OCI-LY3 (cell line): ENCODE data around the gene MICALL1.

Experiments
- H2AFZ ChIP-seq: fragments of 200-600, 300-600 bp; shearing (Covaris generic); 2 replicates; pipeline ENCODE4 v1.6.0; 2014; ENCODE audit warnings: antibody characterized with exemption, low read depth, low read length
- H3K27ac ChIP-seq: fragments of 200-600, 300-600 bp; sonication (generic); 2 replicates; pipeline ENCODE4 v1.5.1; 2014; ENCODE audit warnings: mild to moderate bottlenecking, low read length, moderate library complexity, mixed read lengths
- H3K27me3 ChIP-seq: fragments of 200-600, 300-600 bp; sonication (generic); 2 replicates; pipeline ENCODE4 v1.6.1; 2014; ENCODE audit warnings: low read depth, low read length, mixed read lengths
- H3K36me3 ChIP-seq: fragments of 200-600, 300-600 bp; sonication (generic); replicated peaks from 2 replicates; pipeline ENCODE3; 2014; ENCODE audit warnings: low read depth, low read length, mixed read lengths
- H3K4me1 ChIP-seq: fragments of 300-600, 200-600 bp; sonication (generic); 2 replicates; pipeline ENCODE4 v1.6.1; 2014; ENCODE audit warnings: low read length, mixed read lengths
- H3K4me2 ChIP-seq: fragments of 200-600, 300-600 bp; sonication (generic); 2 replicates; pipeline ENCODE4 v1.6.1; 2014; ENCODE audit warnings: low read length, mixed read lengths
- H3K4me3 ChIP-seq: fragments of 300-600, 200-600 bp; sonication (generic); 2 replicates; pipeline ENCODE4 v1.5.1; 2014; ENCODE audit warnings: antibody characterized with exemption, mild to moderate bottlenecking, low read length, moderate library complexity
- H3K79me2 ChIP-seq: fragments of 300-600, 200-600 bp; shearing (Covaris generic); 2 replicates; pipeline ENCODE4 v1.6.1; 2014; ENCODE audit warnings: mild to moderate bottlenecking, low read length, mixed read lengths
- H3K9ac ChIP-seq: fragments of 300-600, 200-600 bp; shearing (Covaris generic); 2 replicates; pipeline ENCODE4 v1.6.0; 2014; ENCODE audit warnings: mild to moderate bottlenecking, low read length, moderate library complexity
- H3K9me3 ChIP-seq: fragments of 200-600, 300-600 bp; shearing (Covaris generic); 2 replicates; pipeline ENCODE4 v1.6.1; 2014; ENCODE audit warnings: low read length, mixed read lengths; ENCODE audit not compliant: insufficient read depth
- H4K20me1 ChIP-seq: fragments of 200-600, 300-600 bp; sonication (generic); 2 replicates; pipeline ENCODE4 v1.6.1; 2016; ENCODE audit warnings: low read length, mixed read lengths; ENCODE audit not compliant: insufficient read depth
- EZH2phosphoT487 ChIP-seq: fragments of 200-600 bp; shearing (Covaris generic); IDR thresholded peaks from 2 replicates; pipeline ENCODE4 v1.6.1; 2018; ENCODE audit warnings: antibody characterized with exemption, mixed run types, low read depth
- TF ChIP-seq, protein P1 (sequence below): fragments of 200-600, 300-600 bp; sonication (generic); IDR thresholded peaks from 2 replicates; pipeline ENCODE4 v1.5.1; 2014; ENCODE audit warnings: antibody characterized with exemption, low read length, low read depth

MICALL1 gene

DNA sequence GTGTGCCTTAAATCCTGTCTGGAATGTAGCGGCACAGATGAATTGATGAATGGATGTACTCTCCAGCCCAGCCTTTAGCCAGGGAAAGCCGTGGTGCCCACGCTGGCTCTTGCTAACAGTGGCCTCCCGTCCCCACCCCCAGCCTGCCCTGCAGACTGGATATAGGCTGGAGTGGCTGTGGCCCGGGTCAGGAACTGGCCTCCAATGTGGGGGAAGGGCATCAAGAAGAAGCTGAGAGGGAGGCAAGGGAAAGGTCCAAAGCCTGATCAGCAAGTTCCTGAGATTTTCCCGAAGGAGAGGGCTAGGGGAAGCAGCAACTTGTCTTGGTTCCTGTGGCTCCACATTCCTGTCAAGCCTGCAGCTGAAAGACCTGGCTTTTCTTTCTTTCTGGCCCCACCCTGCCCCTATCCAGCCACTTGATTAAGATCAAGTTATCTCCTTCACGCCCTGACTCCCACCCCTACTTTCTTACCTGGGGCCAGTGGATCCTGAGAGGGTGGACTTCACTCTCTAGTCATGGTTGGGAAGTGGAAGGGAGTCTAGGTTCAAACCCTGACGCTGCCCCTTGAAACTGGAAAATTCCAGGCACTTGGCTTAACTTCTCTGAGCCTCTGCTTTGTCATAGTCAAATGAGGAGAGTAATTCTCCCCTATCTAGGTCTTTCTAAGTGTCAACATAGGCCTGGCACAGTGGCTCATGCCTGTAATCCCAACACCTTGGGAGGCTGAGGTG is 11.0 kb upstream of the MICALL1 start:
- Histone ChIP-seq H3K9ac (no peak overlapping the region), H4K20me1 (no peaks in the 10 kb centered on the region), H3K4me2 (no peak overlapping the region), H3K4me1 (no peaks in the 10 kb centered on the region), H3K27ac (no peak overlapping the region), H3K9me3 (no peaks in the 10 kb centered on the region), H3K4me3 (no peak overlapping the region), H2AFZ (no peak overlapping the region), H3K36me3 (peaks cover 10% of the 10 kb centered on the region), H3K79me2 (no peaks in the 10 kb centered on the region), H3K27me3 (no peaks in the 10 kb centered on the region)
- TF ChIP-seq EZH2phosphoT487 = no peak
- TF ChIP-seq, protein P1, sequence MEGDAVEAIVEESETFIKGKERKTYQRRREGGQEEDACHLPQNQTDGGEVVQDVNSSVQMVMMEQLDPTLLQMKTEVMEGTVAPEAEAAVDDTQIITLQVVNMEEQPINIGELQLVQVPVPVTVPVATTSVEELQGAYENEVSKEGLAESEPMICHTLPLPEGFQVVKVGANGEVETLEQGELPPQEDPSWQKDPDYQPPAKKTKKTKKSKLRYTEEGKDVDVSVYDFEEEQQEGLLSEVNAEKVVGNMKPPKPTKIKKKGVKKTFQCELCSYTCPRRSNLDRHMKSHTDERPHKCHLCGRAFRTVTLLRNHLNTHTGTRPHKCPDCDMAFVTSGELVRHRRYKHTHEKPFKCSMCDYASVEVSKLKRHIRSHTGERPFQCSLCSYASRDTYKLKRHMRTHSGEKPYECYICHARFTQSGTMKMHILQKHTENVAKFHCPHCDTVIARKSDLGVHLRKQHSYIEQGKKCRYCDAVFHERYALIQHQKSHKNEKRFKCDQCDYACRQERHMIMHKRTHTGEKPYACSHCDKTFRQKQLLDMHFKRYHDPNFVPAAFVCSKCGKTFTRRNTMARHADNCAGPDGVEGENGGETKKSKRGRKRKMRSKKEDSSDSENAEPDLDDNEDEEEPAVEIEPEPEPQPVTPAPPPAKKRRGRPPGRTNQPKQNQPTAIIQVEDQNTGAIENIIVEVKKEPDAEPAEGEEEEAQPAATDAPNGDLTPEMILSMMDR = no peak

DNA sequence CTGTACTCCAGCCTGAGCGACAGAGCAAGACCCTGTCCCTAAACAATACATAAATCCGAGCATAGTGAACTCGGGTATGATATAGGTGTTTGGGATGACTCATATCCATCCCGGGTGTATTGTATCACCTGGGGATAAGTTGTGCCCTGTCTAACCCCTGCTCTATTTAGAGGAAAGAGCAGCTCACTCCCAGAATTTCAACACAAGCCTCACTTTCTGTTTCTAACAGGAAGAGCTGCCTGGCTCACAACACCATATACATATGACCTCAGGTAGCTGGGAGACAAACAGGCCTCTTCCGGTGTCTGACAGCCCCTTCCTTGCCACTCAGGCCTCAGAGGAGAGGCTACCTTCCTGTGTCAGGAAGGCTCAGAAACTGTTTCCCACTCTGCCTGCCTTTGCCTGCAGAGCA is 9.9 kb upstream of the MICALL1 start:
- H3K4me1 ChIP-seq = no peaks in the 10 kb centered on the region
- no peaks in the 10 kb centered on the region for H4K20me1 ChIP-seq
- H3K79me2 ChIP-seq = no peaks in the 10 kb centered on the region
- H3K9ac ChIP-seq = no peak overlapping the region
- TF ChIP-seq, protein P1 = no peak
- TF ChIP-seq EZH2phosphoT487 = no peak
- no peak overlapping the region for H3K27ac ChIP-seq
- H2AFZ ChIP-seq = no peak overlapping the region
- no peak overlapping the region for H3K4me2 ChIP-seq
- no peaks in the 10 kb centered on the region for H3K9me3 ChIP-seq
- H3K27me3 ChIP-seq = no peaks in the 10 kb centered on the region
- H3K36me3 ChIP-seq = peaks cover 8% of the 10 kb centered on the region
- H3K4me3 ChIP-seq = no peak overlapping the region

DNA sequence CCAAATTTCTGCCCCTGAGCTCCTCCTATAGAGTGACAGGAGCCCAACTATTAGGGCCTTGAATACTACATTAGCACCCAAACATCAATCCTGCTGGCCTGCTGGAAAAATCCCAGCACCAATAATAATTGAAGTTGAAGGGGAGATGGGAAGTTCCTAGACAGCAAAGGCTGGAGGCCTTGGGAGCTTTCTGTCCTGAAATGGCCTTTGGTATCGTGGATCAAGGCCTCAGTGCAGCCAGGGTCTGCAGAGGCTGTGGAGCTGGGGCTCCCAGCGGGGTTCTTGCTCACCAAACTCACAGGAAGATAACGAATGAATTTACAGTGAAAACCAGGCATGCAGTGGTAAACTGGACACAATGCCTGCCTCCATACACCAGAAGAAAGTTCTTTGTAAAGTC is 9.2 kb upstream of the MICALL1 start:
- no peak overlapping the region for H3K9ac ChIP-seq
- H3K4me3 ChIP-seq = no peak overlapping the region
- H2AFZ ChIP-seq = no peak overlapping the region
- no peak overlapping the region for H3K4me2 ChIP-seq
- H3K9me3 ChIP-seq = no peaks in the 10 kb centered on the region
- no peaks in the 10 kb centered on the region for H3K79me2 ChIP-seq
- H4K20me1 ChIP-seq = no peaks in the 10 kb centered on the region
- H3K4me1 ChIP-seq = no peaks in the 10 kb centered on the region
- no peaks in the 10 kb centered on the region for H3K27me3 ChIP-seq
- H3K36me3 ChIP-seq = peaks cover 5% of the 10 kb centered on the region
- TF ChIP-seq, protein P1 = no peak
- TF ChIP-seq EZH2phosphoT487 = no peak
- no peak overlapping the region for H3K27ac ChIP-seq

DNA sequence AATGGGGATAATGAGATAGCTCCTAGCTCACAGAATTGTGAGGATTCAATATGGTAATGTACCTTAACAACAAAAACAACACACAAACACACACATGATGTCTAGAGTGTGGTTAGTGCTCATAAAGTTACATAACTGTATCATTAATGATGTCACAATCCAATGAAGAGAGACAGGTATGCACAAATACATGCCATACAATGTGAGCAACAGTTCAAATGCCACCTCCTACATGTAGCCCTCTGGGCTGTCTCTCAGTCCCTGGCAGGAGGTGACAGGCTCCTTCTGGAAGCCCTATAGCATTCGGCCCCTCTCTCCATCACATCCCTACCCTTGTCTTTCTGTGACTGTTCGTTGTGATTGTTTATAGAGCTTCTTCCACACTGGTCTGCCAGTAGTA is 8.3 kb upstream of the MICALL1 start:
- no peaks in the 10 kb centered on the region for H3K36me3 ChIP-seq
- no peak overlapping the region for H3K27ac ChIP-seq
- H3K27me3 ChIP-seq = no peaks in the 10 kb centered on the region
- no peaks in the 10 kb centered on the region for H4K20me1 ChIP-seq
- H2AFZ ChIP-seq = no peak overlapping the region
- H3K4me1 ChIP-seq = no peaks in the 10 kb centered on the region
- H3K4me3 ChIP-seq = no peak overlapping the region
- H3K9me3 ChIP-seq = no peaks in the 10 kb centered on the region
- TF ChIP-seq, protein P1 = no peak
- no peak for TF ChIP-seq EZH2phosphoT487
- H3K9ac ChIP-seq = no peak overlapping the region
- no peaks in the 10 kb centered on the region for H3K79me2 ChIP-seq
- no peak overlapping the region for H3K4me2 ChIP-seq
